Ishikawa (cell line): ENCODE results near the gene PPM1L.

Source experiments
- CEBPB ChIP-seq: IDR thresholded peaks from 2 replicates; pipeline ENCODE4 v1.6.1; 2012
- CREB1 ChIP-seq: IDR thresholded peaks from 2 replicates; pipeline ENCODE4 v1.6.1; 2012; ENCODE audit warnings: low read depth
- EGR1 ChIP-seq: IDR thresholded peaks from 2 replicates; pipeline ENCODE4 v1.6.1; 2012
- EP300 ChIP-seq: IDR thresholded peaks from 2 replicates; pipeline ENCODE4 v1.6.1; 2012; ENCODE audit warnings: borderline replicate concordance
- FOXM1 ChIP-seq: IDR thresholded peaks from 2 replicates; pipeline ENCODE4 v1.6.1; 2012; ENCODE audit warnings: low read depth, borderline replicate concordance
- MAX ChIP-seq: IDR thresholded peaks from 2 replicates; pipeline ENCODE4 v1.6.1; 2012
- NFIC ChIP-seq: IDR thresholded peaks from 2 replicates; pipeline ENCODE4 v1.6.1; 2012
- RAD21 ChIP-seq: IDR thresholded peaks from 2 replicates; pipeline ENCODE4 v1.6.1; 2012; ENCODE audit warnings: low read depth
- REST ChIP-seq: IDR thresholded peaks from 2 replicates; pipeline ENCODE4 v1.6.1; 2012; ENCODE audit warnings: low read depth, mild to moderate bottlenecking
- TAF1 ChIP-seq: IDR thresholded peaks from 2 replicates; pipeline ENCODE4 v1.6.1; 2012; ENCODE audit warnings: low read depth, mild to moderate bottlenecking
- TCF12 ChIP-seq: IDR thresholded peaks from 2 replicates; pipeline ENCODE4 v1.6.1; 2012; ENCODE audit warnings: low read depth
- TEAD4 ChIP-seq: IDR thresholded peaks from 2 replicates; pipeline ENCODE4 v1.6.1; 2012
- USF1 ChIP-seq: IDR thresholded peaks from 2 replicates; pipeline ENCODE4 v1.6.1; 2012
- YY1 ChIP-seq: IDR thresholded peaks from 2 replicates; pipeline ENCODE4 v1.6.1; 2012; ENCODE audit warnings: low read depth
- ZBTB7A ChIP-seq: IDR thresholded peaks from 2 replicates; pipeline ENCODE4 v1.6.1; 2012; ENCODE audit warnings: low read depth

Gene PPM1L

GRCh38 chr3:160790726-160791125 is 34.7 kb downstream of the PPM1L start:
- TF ChIP-seq USF1 (no peak), TEAD4 (no peak), YY1 (no peak), FOXM1 (no peak), CEBPB (no peak), NFIC (no peak)

- TF ChIP-seq NFIC, result no peak
- no peak for TF ChIP-seq EP300
- no peak for TF ChIP-seq EGR1
- no peak for TF ChIP-seq FOXM1
- no peak for TF ChIP-seq REST
- TF ChIP-seq TEAD4, result no peak
- TF ChIP-seq MAX, result no peak
- no peak for TF ChIP-seq TAF1
- TF ChIP-seq ZBTB7A, result no peak
- no peak for TF ChIP-seq CEBPB
Observed at GRCh38 chr3:160792540-160792939, 36.5 kb downstream of the PPM1L start.

- TF ChIP-seq RAD21, result no peak
- no peak for TF ChIP-seq MAX
- no peak for TF ChIP-seq REST
Observed at GRCh38 chr3:160793722-160794252, 37.8 kb downstream of the PPM1L start.

- no peak for TF ChIP-seq EGR1
- TF ChIP-seq TAF1, result no peak
- TF ChIP-seq USF1, result no peak
- TF ChIP-seq TCF12, result no peak
- TF ChIP-seq CREB1, result no peak
- no peak for TF ChIP-seq YY1
- no peak for TF ChIP-seq EP300
Observed at GRCh38 chr3:160796089-160796812, 40.2 kb downstream of the PPM1L start.

GRCh38 chr3:160796813-160797164 is 40.8 kb downstream of the PPM1L start:
- no peak for TF ChIP-seq USF1
- no peak for TF ChIP-seq TAF1
- no peak for TF ChIP-seq REST
- TF ChIP-seq ZBTB7A, result no peak
- TF ChIP-seq RAD21, result no peak
- no peak for TF ChIP-seq TEAD4
- TF ChIP-seq EGR1, result no peak
- no peak for TF ChIP-seq YY1
- TF ChIP-seq EP300, result no peak
- no peak for TF ChIP-seq NFIC
- no peak for TF ChIP-seq TCF12
- no peak for TF ChIP-seq CEBPB
- TF ChIP-seq FOXM1, result no peak
- no peak for TF ChIP-seq CREB1
- TF ChIP-seq MAX, result no peak
